CD8-positive, alpha-beta memory T cell (primary cell): ENCODE data around the gene MOB3A. TPM values are rescaled to one million over a fixed set of nuclear protein-coding genes. Genes with fewer than 3 reads are reported as not detected.

ENCODE experiments used
- CTCF ChIA-PET: fragments of 350-600 bp; sonication (Branson Sonifier 250); formaldehyde crosslinking; loops from one replicate; lab custom pipeline; 2021; ENCODE audit warnings: antibody characterized with exemption; lab: Charles Lee
- POLR2A ChIA-PET: fragments of 350-600 bp; sonication (Branson Sonifier 250); formaldehyde crosslinking; loops from one replicate; lab custom pipeline; 2021; ENCODE audit warnings: antibody characterized with exemption; lab: Charles Lee
- DNase-seq, 5 donors: peaks; one replicate each; pipeline versions ENCODE4 v3.0.0 to v3.0.0-alpha.2; 2020 to 2022; ENCODE audit warnings: mixed read lengths in 1 of 5
- H3K27ac ChIP-seq: one replicate; pipeline ENCODE4 v1.7.0; 2013; ENCODE audit warnings: low read depth, mild to moderate bottlenecking, low read length, moderate library complexity
- H3K27me3 ChIP-seq: 2 replicates; pipeline ENCODE4 v1.7.0; 2013; ENCODE audit warnings: low read length, mild to moderate bottlenecking; ENCODE audit not compliant: insufficient read depth, poor library complexity, severe bottlenecking
- H3K36me3 ChIP-seq: 2 replicates; pipeline ENCODE4 v1.7.0; 2013; ENCODE audit warnings: mild to moderate bottlenecking, low read length, moderate library complexity; ENCODE audit not compliant: insufficient read depth
- H3K4me1 ChIP-seq: 2 replicates; pipeline ENCODE4 v1.7.0; 2013; ENCODE audit warnings: mild to moderate bottlenecking, low read length, moderate library complexity; ENCODE audit not compliant: insufficient read depth
- H3K4me3 ChIP-seq: 2 replicates; pipeline ENCODE4 v1.7.0; 2013; ENCODE audit warnings: mild to moderate bottlenecking, low read length
- H3K9me3 ChIP-seq: 2 replicates; pipeline ENCODE4 v1.7.0; 2013; ENCODE audit warnings: mild to moderate bottlenecking, low read length
- H3K27ac Mint-ChIP-seq, 8 donors: one replicate each; pipeline ENCODE4 v1.8.0; 2020 to 2021; ENCODE audit warnings: mixed read lengths in 8 of 8, mild to moderate bottlenecking in 6 of 8, inconsistent platforms in 3 of 8, moderate library complexity in 3 of 8
- H3K27me3 Mint-ChIP-seq, 2 donors: one replicate each; pipeline ENCODE4 v1.8.0; 2020 to 2021; ENCODE audit warnings: mixed read lengths in 2 of 2, mild to moderate bottlenecking in 1 of 2, moderate library complexity in 1 of 2
- H3K36me3 Mint-ChIP-seq, 3 donors: one replicate each; pipeline ENCODE4 v1.8.0; 2020 to 2021; ENCODE audit warnings: mixed read lengths in 3 of 3, inconsistent platforms in 1 of 3, mild to moderate bottlenecking in 1 of 3
- H3K4me1 Mint-ChIP-seq, 3 donors: one replicate each; pipeline ENCODE4 v1.8.0; 2020 to 2021; ENCODE audit warnings: mixed read lengths in 3 of 3, inconsistent platforms in 1 of 3, mild to moderate bottlenecking in 1 of 3
- H3K4me3 Mint-ChIP-seq, 7 donors: one replicate each; pipeline ENCODE4 v1.8.0; 2020 to 2021; ENCODE audit warnings: mixed read lengths in 7 of 7, mild to moderate bottlenecking in 6 of 7, moderate library complexity in 4 of 7, inconsistent platforms in 2 of 7
- H3K9me3 Mint-ChIP-seq, 5 donors: one replicate each; pipeline ENCODE4 v1.8.0; 2020 to 2022; ENCODE audit warnings: mixed read lengths in 5 of 5, mild to moderate bottlenecking in 3 of 5, moderate library complexity in 2 of 5, inconsistent platforms in 1 of 5
- polyA plus RNA-seq: library from polyadenylated mRNA; unstranded; fragments of 300-500 nt; fragmentation: Illumina TruSeq; gene quantifications from one replicate; pipeline ENCODE4 v1.2.3, GENCODE V29; 2021
- total RNA-seq, 2 experiments: library from RNA; stranded (reverse); gene quantifications; one replicate each; pipeline ENCODE4 v1.2.3, GENCODE V29; 2021

Gene MOB3A
- total and polyA plus RNA-seq, 3 experiments from 2014 or later, result 106 to 188 (median 171) TPM

DNA sequence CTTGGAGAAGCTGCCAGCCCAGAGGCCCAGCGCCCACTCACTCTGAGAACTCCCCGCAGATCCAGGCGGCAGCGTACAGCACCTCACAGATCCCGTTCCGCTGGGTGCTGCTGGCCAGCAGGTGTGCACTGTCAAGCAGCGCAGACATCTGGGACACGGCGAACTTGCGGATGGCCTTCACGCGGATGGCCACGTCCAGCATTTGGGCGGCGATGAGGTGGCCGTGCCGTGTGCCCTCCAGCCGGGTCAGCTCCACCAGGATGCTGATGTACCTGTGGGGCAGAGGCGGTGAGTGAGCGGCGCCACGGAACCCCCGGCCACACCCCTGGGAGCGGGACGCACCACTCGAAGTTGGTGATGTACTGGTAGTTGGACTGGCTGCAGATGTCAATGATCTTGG is 24.7 kb upstream of the MOB3A start:
- H3K27ac Mint-ChIP-seq, result no peak overlapping the region
- no peak overlapping the region for H3K4me3 Mint-ChIP-seq
- Histone ChIP-seq H3K36me3 (peaks cover 43% of the 10 kb centered on the region), H3K4me3 (no peak overlapping the region), H3K9me3 (no peaks in the 10 kb centered on the region), H3K4me1 (no peaks in the 10 kb centered on the region), H3K27me3 (no peaks in the 10 kb centered on the region), H3K27ac (no peak overlapping the region)
- POLR2A ChIA-PET, result no interaction called here
- CTCF ChIA-PET, result no interaction called here
- peaks cover 0 to 82% (median 4%) of the 10 kb centered on the region in 3 donors for H3K36me3 Mint-ChIP-seq
- no peaks in the 10 kb centered on the region for H3K27me3 Mint-ChIP-seq
- no peaks in the 10 kb centered on the region for H3K4me1 Mint-ChIP-seq
- no peak for DNase-seq
- no peaks in the 10 kb centered on the region for H3K9me3 Mint-ChIP-seq

GRCh38 chr19:2119921-2120785 is 24.0 kb upstream of the MOB3A start:
- ChIA-PET POLR2A (interaction anchor here (0.7 kb wide), 1 partner anchor 62 kb away, joined by 8 read pairs; no protein-coding TSS in a partner anchor), CTCF (interaction anchor here (0.6 to 0.7 kb wide), 2 partner anchors 108 to 243 kb away, joined by 3 read pairs; no protein-coding TSS in a partner anchor)

DNA sequence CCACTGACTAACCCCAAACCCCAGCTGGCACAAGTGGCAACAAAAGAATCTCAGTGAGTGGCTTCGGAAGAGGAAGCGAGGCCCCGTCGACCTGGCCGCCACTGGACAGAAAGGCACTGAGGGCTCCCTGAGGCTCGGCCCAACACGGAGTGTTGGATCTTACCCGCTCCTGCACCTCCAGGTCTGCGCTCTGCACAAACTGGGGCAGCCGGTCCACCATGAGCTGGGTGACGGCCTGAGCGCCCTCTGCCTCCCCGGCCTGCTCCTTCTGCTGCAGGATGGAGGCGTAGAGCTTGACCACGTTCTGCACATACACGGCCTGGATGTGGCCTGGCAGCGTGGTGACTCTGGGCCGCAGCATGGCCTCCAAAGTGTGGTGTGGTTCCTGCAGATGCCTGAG is 22.3 kb upstream of the MOB3A start:
- ChIA-PET POLR2A (no interaction called here), CTCF (interaction anchor here (0.7 kb wide), 1 partner anchor 38 kb away, joined by 4 read pairs; no protein-coding TSS in a partner anchor)
- H3K27ac Mint-ChIP-seq, result peak overlapping the region in 1 of 8 donors; percentile 87
- peaks cover 58% of the 10 kb centered on the region for H3K36me3 ChIP-seq
- H3K9me3 ChIP-seq, result no peaks in the 10 kb centered on the region
- H3K27ac ChIP-seq, result no peak overlapping the region
- H3K4me3 Mint-ChIP-seq, result no peak overlapping the region
- H3K4me3 ChIP-seq, result no peak overlapping the region
- no peak for DNase-seq
- no peaks in the 10 kb centered on the region for H3K4me1 ChIP-seq
- no peaks in the 10 kb centered on the region for H3K27me3 ChIP-seq
- H3K27me3 Mint-ChIP-seq, result peaks cover 0 to 2% of the 10 kb centered on the region in 2 donors
- no peaks in the 10 kb centered on the region for H3K9me3 Mint-ChIP-seq
- peaks cover 5% of the 10 kb centered on the region in 3 donors for H3K4me1 Mint-ChIP-seq
- peaks cover 0 to 91% (median 8%) of the 10 kb centered on the region in 3 donors for H3K36me3 Mint-ChIP-seq

More at GRCh38 chr19:2119921-2120785, 24.0 kb upstream of the MOB3A start:
- no peak overlapping the region for H3K27ac ChIP-seq
- Mint-ChIP-seq H3K27me3 (no peaks in the 10 kb centered on the region), H3K4me3 (no peak overlapping the region), H3K36me3 (peaks cover 0 to 85% (median 4%) of the 10 kb centered on the region in 3 donors), H3K9me3 (no peaks in the 10 kb centered on the region), H3K4me1 (no peaks in the 10 kb centered on the region), H3K27ac (no peak overlapping the region)
- H3K4me1 ChIP-seq, result no peaks in the 10 kb centered on the region
- H3K9me3 ChIP-seq, result no peaks in the 10 kb centered on the region
- DNase-seq, result no peak
- no peaks in the 10 kb centered on the region for H3K27me3 ChIP-seq
- H3K36me3 ChIP-seq, result peaks cover 45% of the 10 kb centered on the region
- H3K4me3 ChIP-seq, result no peak overlapping the region

- Histone ChIP-seq H3K9me3 (no peaks in the 10 kb centered on the region), H3K4me3 (no peak overlapping the region), H3K27me3 (no peaks in the 10 kb centered on the region), H3K36me3 (peaks cover 49% of the 10 kb centered on the region), H3K4me1 (no peaks in the 10 kb centered on the region), H3K27ac (no peak overlapping the region)
- CTCF ChIA-PET, result no interaction called here
- Mint-ChIP-seq H3K4me1 (peaks cover 10 to 12% (median 11%) of the 10 kb centered on the region in 3 donors), H3K4me3 (no peak overlapping the region), H3K36me3 (peaks cover 0 to 88% (median 10%) of the 10 kb centered on the region in 3 donors), H3K27me3 (peaks cover 0 to 2% of the 10 kb centered on the region in 2 donors), H3K27ac (peak overlapping the region in 1 of 8 donors; percentile 66), H3K9me3 (no peaks in the 10 kb centered on the region)
- no peak for DNase-seq
- POLR2A ChIA-PET, result no interaction called here
Measured at GRCh38 chr19:2117215-2117960, 21.3 kb upstream of the MOB3A start.

DNA sequence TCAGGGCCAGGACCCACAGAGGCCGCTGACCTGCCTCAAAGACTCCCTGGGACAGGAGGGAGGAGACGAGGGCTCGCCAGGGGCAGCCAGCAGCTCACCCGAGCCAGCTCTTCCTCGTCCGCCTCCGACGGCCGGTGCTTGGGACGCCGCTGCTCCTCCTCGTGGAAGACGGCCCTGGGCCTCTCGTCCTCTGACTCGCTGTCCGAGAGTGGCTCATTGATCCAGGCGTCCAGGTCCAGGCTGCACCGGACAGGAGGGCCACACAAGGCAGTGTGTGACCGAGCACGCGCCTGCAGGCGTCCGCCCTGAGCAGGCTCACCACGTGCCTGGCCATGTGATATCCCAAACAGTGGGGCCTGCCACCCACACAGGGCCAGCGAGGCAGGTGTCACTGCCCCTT is 20.4 kb upstream of the MOB3A start:
- Histone ChIP-seq H3K9me3 (no peaks in the 10 kb centered on the region), H3K36me3 (peaks cover 54% of the 10 kb centered on the region), H3K4me3 (no peak overlapping the region), H3K4me1 (no peaks in the 10 kb centered on the region), H3K27ac (no peak overlapping the region), H3K27me3 (no peaks in the 10 kb centered on the region)
- no peaks in the 10 kb centered on the region for H3K9me3 Mint-ChIP-seq
- peaks cover 12 to 17% (median 15%) of the 10 kb centered on the region in 3 donors for H3K4me1 Mint-ChIP-seq
- ChIA-PET POLR2A (interaction anchor here (0.5 kb wide), 1 partner anchor 193 kb away, joined by 4 read pairs; no protein-coding TSS in a partner anchor), CTCF (no interaction called here)
- H3K27me3 Mint-ChIP-seq, result peaks cover 0 to 2% of the 10 kb centered on the region in 2 donors
- H3K27ac Mint-ChIP-seq, result no peak overlapping the region
- H3K36me3 Mint-ChIP-seq, result peaks cover 0 to 90% (median 12%) of the 10 kb centered on the region in 3 donors
- H3K4me3 Mint-ChIP-seq, result no peak overlapping the region
- no peak for DNase-seq

- Histone ChIP-seq H3K4me3 (no peak overlapping the region), H3K9me3 (no peaks in the 10 kb centered on the region), H3K4me1 (no peaks in the 10 kb centered on the region), H3K27ac (no peak overlapping the region), H3K36me3 (peaks cover 52% of the 10 kb centered on the region), H3K27me3 (no peaks in the 10 kb centered on the region)
- peaks cover 12 to 17% (median 15%) of the 10 kb centered on the region in 3 donors for H3K4me1 Mint-ChIP-seq
- H3K9me3 Mint-ChIP-seq, result no peaks in the 10 kb centered on the region
- DNase-seq, result no peak
- POLR2A ChIA-PET, result interaction anchor here (0.5 kb wide), 1 partner anchor 193 kb away, joined by 4 read pairs; no protein-coding TSS in a partner anchor
- H3K27me3 Mint-ChIP-seq, result peaks cover 0 to 2% of the 10 kb centered on the region in 2 donors
- H3K36me3 Mint-ChIP-seq, result peaks cover 0 to 88% (median 10%) of the 10 kb centered on the region in 3 donors
- H3K4me3 Mint-ChIP-seq, result no peak overlapping the region
- H3K27ac Mint-ChIP-seq, result no peak overlapping the region
- CTCF ChIA-PET, result no interaction called here
Measured at GRCh38 chr19:2115911-2116426, 19.8 kb upstream of the MOB3A start.

- no peaks in the 10 kb centered on the region for H3K9me3 ChIP-seq
- H3K27ac Mint-ChIP-seq, result no peak overlapping the region
- no peak overlapping the region for H3K4me3 Mint-ChIP-seq
- no peaks in the 10 kb centered on the region for H3K4me1 ChIP-seq
- no peak overlapping the region for H3K4me3 ChIP-seq
- peaks cover 46% of the 10 kb centered on the region for H3K36me3 ChIP-seq
- H3K9me3 Mint-ChIP-seq, result no peaks in the 10 kb centered on the region
- H3K27ac ChIP-seq, result no peak overlapping the region
- POLR2A ChIA-PET, result no interaction called here
- H3K4me1 Mint-ChIP-seq, result peaks cover 12 to 17% (median 15%) of the 10 kb centered on the region in 3 donors
- peaks cover 0 to 87% (median 10%) of the 10 kb centered on the region in 3 donors for H3K36me3 Mint-ChIP-seq
- DNase-seq, result no peak
- no peaks in the 10 kb centered on the region for H3K27me3 ChIP-seq
- H3K27me3 Mint-ChIP-seq, result peaks cover 0 to 2% of the 10 kb centered on the region in 2 donors
- CTCF ChIA-PET, result no interaction called here
Measured at GRCh38 chr19:2115324-2115723, 19.2 kb upstream of the MOB3A start.
